VCaP (cell line): ENCODE results near the gene SCNN1A.

Experiments
- H3K27ac ChIP-seq: fragments of 450-650 bp; 2 replicates; pipeline ENCODE4 v1.5.1; 2017
- CTCF ChIP-seq: fragments of 450-650 bp; conservative IDR thresholded peaks from 2 replicates; pipeline ENCODE4 v1.5.1; 2017; ENCODE audit warnings: mild to moderate bottlenecking, moderate library complexity

The SCNN1A gene

GRCh38 chr12:6358881-6359280, 16.5 kb downstream of the SCNN1A start:
- no peak overlapping the region for H3K27ac ChIP-seq
- TF ChIP-seq CTCF: no peak

GRCh38 chr12:6356374-6356820, 19.0 kb downstream of the SCNN1A start:
- no peak for TF ChIP-seq CTCF
- H3K27ac ChIP-seq: no peak overlapping the region

- no peak overlapping the region for H3K27ac ChIP-seq
- no peak for TF ChIP-seq CTCF
Measured at GRCh38 chr12:6355491-6356373, 19.6 kb downstream of the SCNN1A start.

- no peak for TF ChIP-seq CTCF
- H3K27ac ChIP-seq: no peak overlapping the region
Measured at GRCh38 chr12:6354495-6355393, 20.6 kb downstream of the SCNN1A start.

- H3K27ac ChIP-seq: no peak overlapping the region
- TF ChIP-seq CTCF: no peak
Measured at GRCh38 chr12:6352193-6353173, 22.9 kb downstream of the SCNN1A start.

GRCh38 chr12:6351622-6352021, 23.7 kb downstream of the SCNN1A start:
- no peak for TF ChIP-seq CTCF
- H3K27ac ChIP-seq: no peak overlapping the region
